GM21529 (cell line): ENCODE data around the gene PLEKHH2.

ENCODE experiments used
- ATAC-seq: cut with Tn5 transposase; IDR thresholded peaks from one replicate; pipeline ENCODE4 v1.9.1; 2021; ENCODE audit not compliant: unreplicated experiment

PLEKHH2 gene

GRCh38 chr2:43802135-43802534 is 165.1 kb downstream of the PLEKHH2 start:
- no peak for ATAC-seq

- no peak for ATAC-seq
Measured at GRCh38 chr2:43803113-43803512, 166.1 kb downstream of the PLEKHH2 start.

- no peak for ATAC-seq
Measured at GRCh38 chr2:43806719-43807031, 169.6 kb downstream of the PLEKHH2 start.

- no peak for ATAC-seq
Measured at GRCh38 chr2:43810452-43810851, 173.4 kb downstream of the PLEKHH2 start.

GRCh38 chr2:43810888-43811287 is 173.8 kb downstream of the PLEKHH2 start:
- ATAC-seq: no peak

- no peak for ATAC-seq
Measured at GRCh38 chr2:43812006-43812405, 174.9 kb downstream of the PLEKHH2 start.

GRCh38 chr2:43812947-43813346 is 175.9 kb downstream of the PLEKHH2 start:
- no peak for ATAC-seq

- ATAC-seq: no peak
Measured at GRCh38 chr2:43814711-43815110, 177.7 kb downstream of the PLEKHH2 start.
